Mesenchymal stem cell (in vitro differentiated cells and primary cell): ENCODE data around the gene DSC3.
"Not testable (repeated sequence)": the region's sequence is repeated elsewhere in the genome, so short reads cannot be mapped to it uniquely, and the experiment has no call there.

Experiments
- DNase-seq: peaks from one replicate; pipeline ENCODE4 v3.0.0-alpha.2; 2013
- H2AFZ ChIP-seq: one replicate; pipeline ENCODE4 v1.6.1; 2013; ENCODE audit warnings: low read depth, mild to moderate bottlenecking, control low read depth, inconsistent platforms, low read length, moderate library complexity
- H2AK5ac ChIP-seq: 2 replicates; pipeline ENCODE4 v1.6.1; 2013; ENCODE audit warnings: low read length, moderate library complexity, mild to moderate bottlenecking, inconsistent platforms; ENCODE audit not compliant: severe bottlenecking
- H2BK120ac ChIP-seq: one replicate; pipeline ENCODE4 v1.6.1; 2013; ENCODE audit warnings: low read depth, mild to moderate bottlenecking, inconsistent platforms, low read length, moderate library complexity
- H2BK12ac ChIP-seq, 2 experiments: one replicate each; pipeline ENCODE4 v1.6.1; 2013; ENCODE audit warnings: inconsistent platforms in 2 of 2, low read length in 2 of 2, mild to moderate bottlenecking in 2 of 2, moderate library complexity in 2 of 2, control low read depth in 1 of 2
- H2BK15ac ChIP-seq: one replicate; pipeline ENCODE4 v1.6.1; 2013; ENCODE audit warnings: mild to moderate bottlenecking, low read depth, inconsistent platforms; ENCODE audit not compliant: poor library complexity, severe bottlenecking
- H2BK5ac ChIP-seq: 2 replicates; pipeline ENCODE4 v1.6.1; 2013; ENCODE audit warnings: low read depth, mild to moderate bottlenecking, low read length, control low read depth, inconsistent platforms; ENCODE audit not compliant: poor library complexity, severe bottlenecking
- H3K14ac ChIP-seq, 2 experiments: one replicate each; pipeline ENCODE4 v1.6.1; 2013; ENCODE audit warnings: inconsistent platforms in 2 of 2, low read length in 2 of 2, control low read depth in 1 of 2, mild to moderate bottlenecking in 1 of 2, moderate library complexity in 1 of 2
- H3K18ac ChIP-seq, 2 experiments: one replicate each; pipeline ENCODE4 v1.6.1; 2013; ENCODE audit warnings: inconsistent platforms in 2 of 2, low read length in 2 of 2, control low read depth in 1 of 2, low read depth in 1 of 2, mild to moderate bottlenecking in 1 of 2
- H3K23ac ChIP-seq, 2 experiments: one replicate each; pipeline ENCODE4 v1.6.1; 2013; ENCODE audit warnings: inconsistent platforms in 2 of 2, low read length in 2 of 2, mild to moderate bottlenecking in 2 of 2, moderate library complexity in 2 of 2, control low read depth in 1 of 2
- H3K27ac ChIP-seq: 2 replicates; pipeline ENCODE4 v1.5.1; 2013; ENCODE audit warnings: mild to moderate bottlenecking, moderate library complexity, low read length, control low read depth, inconsistent platforms; ENCODE audit not compliant: poor library complexity, severe bottlenecking
- H3K27me3 ChIP-seq, 2 experiments: 2 replicates each; pipeline versions ENCODE4 v1.6.1 to v1.7.0; 2013; ENCODE audit warnings: low read length in 2 of 2, mild to moderate bottlenecking in 2 of 2, moderate library complexity in 2 of 2, control low read depth in 1 of 2, inconsistent platforms in 1 of 2; ENCODE audit not compliant: control insufficient read depth in 1 of 2, insufficient read depth in 1 of 2
- H3K36me3 ChIP-seq, 2 experiments: 2 replicates each; pipeline versions ENCODE4 v1.6.1 to v1.7.0; 2013; ENCODE audit warnings: low read length in 2 of 2, control low read depth in 1 of 2, inconsistent platforms in 1 of 2, low read depth in 1 of 2, mild to moderate bottlenecking in 1 of 2; ENCODE audit not compliant: insufficient read depth in 2 of 2, control insufficient read depth in 1 of 2
- H3K4ac ChIP-seq, 2 experiments: one replicate each; pipeline ENCODE4 v1.6.1; 2013; ENCODE audit warnings: inconsistent platforms in 2 of 2, low read length in 2 of 2, mild to moderate bottlenecking in 2 of 2, moderate library complexity in 2 of 2, control low read depth in 1 of 2, low read depth in 1 of 2
- H3K4me1 ChIP-seq: 2 replicates; pipeline ENCODE4 v1.6.1; 2013; ENCODE audit warnings: low read depth, low read length, control low read depth; ENCODE audit not compliant: control insufficient read depth, insufficient read depth
- H3K4me2 ChIP-seq: 2 replicates; pipeline ENCODE4 v1.6.1; 2013; ENCODE audit warnings: low read length, mild to moderate bottlenecking, inconsistent platforms; ENCODE audit not compliant: poor library complexity, severe bottlenecking
- H3K4me3 ChIP-seq, 2 experiments: 2 replicates each; pipeline versions ENCODE4 v1.5.1 to v1.7.0; 2013; ENCODE audit warnings: low read length in 2 of 2, mild to moderate bottlenecking in 2 of 2, control low read depth in 1 of 2, low read depth in 1 of 2; ENCODE audit not compliant: insufficient read depth in 1 of 2
- H3K79me1 ChIP-seq: replicated peaks from 2 replicates; pipeline ENCODE4 v1.6.1; 2013; ENCODE audit warnings: mild to moderate bottlenecking, control low read depth, low read length, inconsistent platforms; ENCODE audit not compliant: poor library complexity, severe bottlenecking
- H3K9ac ChIP-seq: 2 replicates; pipeline ENCODE4 v1.7.0; 2013; ENCODE audit warnings: mild to moderate bottlenecking, low read length, moderate library complexity
- H3K9me3 ChIP-seq: 2 replicates; pipeline ENCODE4 v1.7.0; 2013; ENCODE audit warnings: mild to moderate bottlenecking, low read length; ENCODE audit not compliant: control insufficient read depth
- H4K8ac ChIP-seq: one replicate; pipeline ENCODE4 v1.6.1; 2013; ENCODE audit warnings: inconsistent platforms, mild to moderate bottlenecking, low read length, moderate library complexity
- H4K91ac ChIP-seq: one replicate; pipeline ENCODE4 v1.6.1; 2013; ENCODE audit warnings: mild to moderate bottlenecking, low read length, inconsistent platforms
- WGBS: methylation state at CpG from one replicate; pipeline ENCODE4 v1.1.7; 2013; ENCODE audit warnings: mixed read lengths; 5-methylcytosine and 5-hydroxymethylcytosine counted together

DSC3 gene

DNA sequence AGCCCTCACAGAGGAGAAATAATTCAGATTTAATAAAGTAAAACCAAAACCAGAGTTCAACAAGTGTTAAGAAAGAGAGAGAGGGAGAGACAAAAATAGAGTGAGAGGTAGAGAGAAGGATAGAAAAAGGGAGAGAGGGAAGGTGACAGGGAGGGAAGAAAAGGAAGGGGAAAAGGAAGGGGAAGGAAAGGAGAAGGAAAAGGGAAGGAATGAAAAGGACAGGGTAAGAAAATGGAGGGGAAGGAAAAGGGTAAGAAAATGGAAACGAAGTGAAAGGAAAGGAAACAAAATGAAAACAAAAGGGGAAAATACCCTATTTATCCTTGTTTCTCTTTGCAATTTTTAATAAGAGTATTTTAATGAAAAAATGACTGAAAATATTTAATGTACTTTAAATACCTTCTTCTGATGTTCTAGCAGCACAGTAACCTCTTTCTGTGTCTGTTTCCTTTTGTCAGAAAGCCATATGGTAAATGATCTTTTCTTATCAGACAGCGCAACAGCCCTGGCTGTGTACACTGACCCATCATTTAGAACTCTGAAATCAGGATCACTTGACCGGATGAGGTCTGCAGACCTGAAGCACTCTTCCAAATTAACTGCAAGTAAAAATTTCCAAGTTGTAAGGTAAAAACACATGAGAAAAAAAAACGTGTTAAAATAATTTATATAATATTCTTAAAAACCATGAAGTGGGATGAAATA is 11.8 kb downstream of the DSC3 start:
- Histone ChIP-seq H3K27me3 (no peaks in the 10 kb centered on the region), H3K9me3 (no peaks in the 10 kb centered on the region), H2BK12ac (no peak overlapping the region), H2AFZ (no peak overlapping the region), H2BK5ac (no peak overlapping the region), H3K79me1 (peaks cover 4% of the 10 kb centered on the region), H3K4me1 (no peaks in the 10 kb centered on the region), H4K91ac (no peak overlapping the region), H2BK120ac (no peak overlapping the region), H3K23ac (no peak overlapping the region), H3K4me3 (no peak overlapping the region), H3K9ac (no peak overlapping the region), H3K18ac (no peak overlapping the region), H2AK5ac (no peak overlapping the region), H3K4ac (no peak overlapping the region), H3K27ac (no peak overlapping the region), H3K4me2 (no peak overlapping the region), H4K8ac (no peak overlapping the region), H3K14ac (no peak overlapping the region), H2BK15ac (no peak overlapping the region), H3K36me3 (no peaks in the 10 kb centered on the region)
- WGBS: 82% methylated on average over 1 of the region's 4 CpGs
- DNase-seq: no peak

DNA sequence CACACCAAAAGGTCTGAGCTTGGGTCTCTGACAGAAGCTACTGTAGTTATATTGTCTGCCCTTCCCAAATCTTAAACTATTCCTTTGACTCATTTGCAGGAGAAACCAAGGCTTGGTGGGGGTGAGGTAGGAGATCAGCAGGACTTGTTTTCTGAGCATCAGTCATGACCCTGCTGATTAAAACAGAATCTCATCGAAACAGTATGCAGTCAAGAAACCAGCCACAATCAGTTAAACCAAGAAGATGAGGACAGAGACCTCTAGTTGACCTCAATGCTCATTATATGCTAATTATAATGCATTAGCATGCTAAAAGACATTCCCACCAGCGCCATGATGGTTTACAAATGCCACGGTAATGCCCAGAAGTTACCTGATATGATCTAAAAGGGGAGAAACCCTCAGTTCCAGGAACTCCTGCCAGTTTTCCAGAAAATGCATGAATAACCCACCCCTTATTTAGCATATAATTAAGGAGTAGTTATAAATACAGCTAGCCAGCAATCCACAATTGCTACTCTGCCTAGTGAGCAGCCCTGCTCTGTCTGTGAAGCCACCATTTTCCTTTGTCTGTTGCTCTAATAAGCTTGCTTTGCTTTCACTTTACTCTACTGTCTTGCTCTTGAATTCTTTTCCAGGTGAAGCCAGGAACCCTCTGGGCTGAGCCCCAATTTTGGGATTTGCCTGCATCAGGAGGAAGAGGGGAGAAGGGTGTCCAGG is 26.7 kb downstream of the DSC3 start:
- Histone ChIP-seq H3K4ac (no peak overlapping the region), H2BK15ac (no peak overlapping the region), H3K4me3 (no peak overlapping the region), H3K4me1 (peaks cover 1% of the 10 kb centered on the region), H2BK12ac (no peak overlapping the region), H3K23ac (no peak overlapping the region), H3K4me2 (no peak overlapping the region), H3K9ac (no peak overlapping the region), H2AFZ (no peak overlapping the region), H3K36me3 (peaks cover 0 to 8% of the 10 kb centered on the region in 2 experiments), H2BK5ac (no peak overlapping the region), H2BK120ac (no peak overlapping the region), H3K9me3 (no peaks in the 10 kb centered on the region), H3K27ac (no peak overlapping the region), H4K91ac (no peak overlapping the region), H3K79me1 (peaks cover 5% of the 10 kb centered on the region), H4K8ac (no peak overlapping the region), H2AK5ac (no peak overlapping the region), H3K18ac (no peak overlapping the region), H3K27me3 (no peaks in the 10 kb centered on the region), H3K14ac (no peak overlapping the region)
- WGBS: 90% methylated on average over 2 of the region's 3 CpGs
- no peak for DNase-seq

DNA sequence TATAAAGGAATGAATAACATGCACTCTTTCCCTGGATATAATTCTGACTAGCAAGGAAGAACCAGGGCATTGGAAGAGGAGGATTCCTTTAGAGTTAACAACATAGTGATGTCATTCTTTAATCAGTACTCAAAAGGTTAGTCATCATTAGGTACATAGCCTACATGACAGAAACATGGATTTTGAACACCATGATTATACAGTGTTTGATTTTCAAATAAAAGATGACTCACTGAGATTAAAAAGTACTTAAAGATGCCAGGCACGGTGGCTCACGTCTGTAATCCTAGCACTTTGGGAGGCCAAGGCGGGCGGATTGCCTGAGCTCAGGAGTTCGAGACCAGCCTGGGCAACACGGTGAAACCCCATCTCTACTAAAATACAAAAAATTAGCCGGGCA is 31.1 kb downstream of the DSC3 start:
- not testable (repeated sequence) for H2BK12ac ChIP-seq, H3K23ac ChIP-seq, H3K9ac ChIP-seq, H3K4me3 ChIP-seq, H3K4ac ChIP-seq, H3K36me3 ChIP-seq, H2BK120ac ChIP-seq, H3K27me3 ChIP-seq, H4K8ac ChIP-seq, H2BK15ac ChIP-seq, H3K14ac ChIP-seq, H4K91ac ChIP-seq, H3K9me3 ChIP-seq, H2AK5ac ChIP-seq, H3K4me2 ChIP-seq, H3K79me1 ChIP-seq, H3K4me1 ChIP-seq, H2BK5ac ChIP-seq, H3K18ac ChIP-seq, H2AFZ ChIP-seq
- peak; percentile 59 for DNase-seq
- whole genome bisulfite sequencing: 78% methylated on average over 5 of the region's 7 CpGs
- peak overlapping the region; percentile 65 for H3K27ac ChIP-seq

DNA sequence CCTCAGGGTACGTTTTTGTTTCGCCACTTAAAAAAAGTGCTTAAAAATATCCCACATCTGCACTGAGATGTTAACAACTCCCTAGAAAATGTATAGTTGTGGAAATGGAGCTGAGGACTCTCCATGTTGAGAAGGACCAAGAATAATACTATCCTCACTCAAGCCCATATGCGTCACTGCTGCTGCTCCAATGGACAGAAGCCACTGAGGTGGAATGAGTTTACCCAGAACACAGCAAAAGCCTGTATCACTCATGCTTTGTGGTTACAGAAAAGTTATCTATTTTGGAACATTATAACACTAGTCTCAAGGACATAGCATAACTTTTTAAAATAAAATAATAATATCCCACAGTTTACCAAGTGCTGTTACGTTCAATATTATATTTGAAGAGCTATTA is 31.9 kb downstream of the DSC3 start:
- DNase-seq: no peak
- Histone ChIP-seq H4K91ac (no peak overlapping the region), H2BK5ac (no peak overlapping the region), H3K9me3 (no peaks in the 10 kb centered on the region), H2BK12ac (no peak overlapping the region), H3K4me1 (peaks cover 3% of the 10 kb centered on the region), H2BK120ac (no peak overlapping the region), H4K8ac (no peak overlapping the region), H3K9ac (no peak overlapping the region), H3K27ac (no peak overlapping the region), H3K23ac (no peak overlapping the region), H3K4me3 (no peak overlapping the region), H3K4me2 (no peak overlapping the region), H3K18ac (no peak overlapping the region), H2BK15ac (no peak overlapping the region), H2AFZ (no peak overlapping the region), H3K36me3 (peaks cover 0 to 3% of the 10 kb centered on the region in 2 experiments), H3K14ac (no peak overlapping the region), H3K79me1 (no peaks in the 10 kb centered on the region), H3K4ac (no peak overlapping the region), H3K27me3 (no peaks in the 10 kb centered on the region), H2AK5ac (no peak overlapping the region)
- WGBS: no CpG with 5 or more reads among the region's 4 CpGs
